Neural progenitor cell (in vitro differentiated cells): ENCODE measurements around the gene SLC17A1. TPM values are rescaled to one million over a fixed set of nuclear protein-coding genes. Genes with fewer than 3 reads are reported as not detected.

Experiments used
- DNase-seq: peaks from one replicate; pipeline ENCODE4 v3.0.0-alpha.2; 2016; ENCODE audit warnings: low spot score
- H2AFZ ChIP-seq: fragments of 200-600 bp; sonication (generic); replicated peaks from 2 replicates; pipeline ENCODE4 v1.6.1; 2016; ENCODE audit warnings: antibody characterized with exemption
- H3F3A ChIP-seq: fragments of 200-600 bp; sonication (generic); 2 replicates; pipeline ENCODE4 v1.6.1; 2016; ENCODE audit warnings: antibody characterized with exemption, low read depth
- H3K27ac ChIP-seq: fragments of 200-600 bp; sonication (generic); 2 replicates; pipeline ENCODE4 v1.5.1; 2016; ENCODE audit warnings: mild to moderate bottlenecking
- H3K27me3 ChIP-seq: fragments of 200-600 bp; sonication (generic); 2 replicates; pipeline ENCODE4 v1.6.1; 2016; ENCODE audit warnings: mild to moderate bottlenecking, moderate library complexity
- H3K36me3 ChIP-seq: fragments of 200-600 bp; sonication (generic); 2 replicates; pipeline ENCODE4 v1.5.1; 2016
- H3K4me1 ChIP-seq: fragments of 200-600 bp; sonication (generic); 2 replicates; pipeline ENCODE4 v1.6.1; 2016; ENCODE audit warnings: mixed run types
- H3K4me2 ChIP-seq: fragments of 200-600 bp; sonication (generic); 2 replicates; pipeline ENCODE4 v1.6.1; 2016
- H3K4me3 ChIP-seq: fragments of 200-600 bp; sonication (generic); 2 replicates; pipeline ENCODE4 v1.5.1; 2016
- H3K79me2 ChIP-seq: fragments of 200-600 bp; sonication (generic); 2 replicates; pipeline ENCODE4 v1.6.1; 2016; ENCODE audit warnings: low read depth
- H3K9ac ChIP-seq: fragments of 200-600 bp; sonication (generic); 2 replicates; pipeline ENCODE4 v1.6.1; 2016
- H3K9me3 ChIP-seq: fragments of 200-600 bp; sonication (generic); 2 replicates; pipeline ENCODE4 v1.5.1; 2016; ENCODE audit warnings: low read depth
- H4K20me1 ChIP-seq: fragments of 200-600 bp; sonication (generic); 2 replicates; pipeline ENCODE4 v1.6.1; 2016; ENCODE audit warnings: low read depth
- H3K27ac Mint-ChIP-seq: 3 replicates; pipeline ENCODE4 v1.8.0; 2021; ENCODE audit warnings: mixed read lengths
- H3K27me3 Mint-ChIP-seq: 2 replicates; pipeline ENCODE4 v1.8.0; 2022; ENCODE audit warnings: low read depth, mild to moderate bottlenecking, inconsistent platforms, moderate library complexity, mixed read lengths; ENCODE audit not compliant: insufficient read depth
- H3K36me3 Mint-ChIP-seq: 3 replicates; pipeline ENCODE4 v1.8.0; 2021; ENCODE audit warnings: mixed read lengths
- H3K4me1 Mint-ChIP-seq: 3 replicates; pipeline ENCODE4 v1.8.0; 2021; ENCODE audit warnings: mixed read lengths
- H3K4me3 Mint-ChIP-seq: 3 replicates; pipeline ENCODE4 v1.8.0; 2021; ENCODE audit warnings: mild to moderate bottlenecking, moderate library complexity, mixed read lengths
- H3K9me3 Mint-ChIP-seq: 3 replicates; pipeline ENCODE4 v1.8.0; 2020; ENCODE audit warnings: mixed read lengths
- CTCF ChIP-seq: fragments of 200-600 bp; sonication (generic); IDR thresholded peaks from 2 replicates; pipeline ENCODE4 v1.5.1; 2017; ENCODE audit warnings: antibody characterized with exemption, mild to moderate bottlenecking
- EZH2 ChIP-seq: fragments of 200-600 bp; sonication (generic); IDR thresholded peaks from 2 replicates; pipeline ENCODE4 v1.6.1; 2017; ENCODE audit warnings: antibody characterized with exemption, mild to moderate bottlenecking, moderate library complexity
- EZH2phosphoT487 ChIP-seq: fragments of 200-600 bp; sonication (generic); IDR thresholded peaks from 2 replicates; pipeline ENCODE4 v1.6.1; 2017; ENCODE audit warnings: antibody characterized with exemption
- total RNA-seq: library from RNA; depleted of rRNA; stranded (reverse); fragments of >200 nt; gene quantifications from 2 replicates; pipeline ENCODE4 v1.2.3, GENCODE V29; 2015; ENCODE audit warnings: low replicate concordance

The SLC17A1 gene
- total RNA-seq, 1 donor from 2014 or later: not detected

DNA sequence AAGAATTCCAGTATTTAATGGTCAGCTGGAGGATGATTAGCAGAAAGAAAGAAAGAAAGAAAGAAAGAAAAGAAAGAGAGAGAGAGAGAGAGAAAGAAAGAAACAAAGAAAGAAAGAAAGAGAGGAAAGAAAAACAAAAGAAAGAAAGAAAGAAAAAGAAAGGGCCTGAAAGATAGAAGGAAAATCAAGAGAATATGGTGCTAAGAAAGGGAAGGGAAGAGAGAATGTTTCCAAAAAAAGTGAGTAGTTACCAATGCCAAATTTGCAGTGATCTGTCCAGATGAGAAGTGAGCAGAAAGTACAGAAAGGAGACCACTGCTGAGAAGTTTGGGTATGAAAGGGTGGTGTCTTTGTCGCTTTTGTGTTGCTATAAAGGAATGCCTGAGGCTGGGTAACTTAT, 50.7 kb downstream of the SLC17A1 start:
- DNase-seq: no peak
- Mint-ChIP-seq H3K27me3 (peaks cover 3% of the 10 kb centered on the region), H3K9me3 (no peaks in the 10 kb centered on the region), H3K4me3 (no peak overlapping the region), H3K27ac (no peak overlapping the region), H3K4me1 (no peaks in the 10 kb centered on the region), H3K36me3 (no peaks in the 10 kb centered on the region)
- no peak for TF ChIP-seq EZH2phosphoT487
- no peak for TF ChIP-seq CTCF
- no peak for TF ChIP-seq EZH2
- H3K36me3 ChIP-seq: no peaks in the 10 kb centered on the region
- H3K9ac ChIP-seq: no peak overlapping the region
- H3F3A ChIP-seq: no peaks in the 10 kb centered on the region
- no peak overlapping the region for H3K27ac ChIP-seq
- H3K79me2 ChIP-seq: no peaks in the 10 kb centered on the region
- no peaks in the 10 kb centered on the region for H3K9me3 ChIP-seq
- no peaks in the 10 kb centered on the region for H3K27me3 ChIP-seq
- no peaks in the 10 kb centered on the region for H4K20me1 ChIP-seq
- H3K4me1 ChIP-seq: no peaks in the 10 kb centered on the region
- no peak overlapping the region for H3K4me2 ChIP-seq
- H3K4me3 ChIP-seq: no peak overlapping the region
- no peak overlapping the region for H2AFZ ChIP-seq

DNA sequence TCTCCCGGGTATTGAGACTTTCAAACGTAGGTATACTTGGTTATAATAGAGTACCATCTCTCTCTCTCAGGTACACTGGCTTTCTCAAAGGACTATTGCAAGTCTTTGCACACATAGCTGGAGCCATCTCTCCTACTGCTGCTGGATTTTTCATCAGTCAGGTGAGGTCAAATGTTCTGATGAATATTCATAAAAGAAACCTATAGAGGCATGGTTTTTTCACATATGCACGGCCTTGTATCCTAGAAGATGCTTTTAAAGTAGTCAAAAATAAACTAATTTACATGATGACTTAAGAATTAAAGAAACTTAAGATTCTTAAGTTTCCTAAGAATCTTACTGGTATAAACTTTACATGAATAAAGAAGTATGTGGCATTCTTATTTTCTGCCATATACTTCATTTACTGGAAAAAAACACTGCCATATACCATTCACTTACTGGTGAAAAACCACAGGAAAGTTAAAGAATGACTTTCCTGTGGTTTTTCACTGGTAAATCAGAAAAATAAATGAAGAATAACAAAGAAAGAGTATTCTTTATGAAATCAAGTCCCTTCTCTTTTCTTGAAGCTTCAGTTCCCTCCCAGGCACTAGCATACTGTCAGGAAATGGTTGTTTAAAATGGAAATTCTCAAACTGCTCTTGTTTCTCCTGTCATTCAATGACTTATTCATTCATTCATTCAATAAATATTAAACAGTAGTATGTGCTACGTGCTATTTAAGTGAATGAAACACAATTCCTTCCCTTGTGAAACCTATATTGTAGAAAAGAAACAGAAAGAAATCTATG, 53.8 kb downstream of the SLC17A1 start:
- Histone ChIP-seq H3K36me3 (no peaks in the 10 kb centered on the region), H3K27me3 (no peaks in the 10 kb centered on the region), H3K9me3 (no peaks in the 10 kb centered on the region), H3K27ac (no peak overlapping the region), H2AFZ (no peak overlapping the region), H4K20me1 (no peaks in the 10 kb centered on the region), H3K79me2 (no peaks in the 10 kb centered on the region), H3K9ac (no peak overlapping the region), H3K4me1 (no peaks in the 10 kb centered on the region), H3K4me2 (no peak overlapping the region), H3F3A (no peaks in the 10 kb centered on the region), H3K4me3 (no peak overlapping the region)
- no peak overlapping the region for H3K27ac Mint-ChIP-seq
- H3K4me1 Mint-ChIP-seq: peaks cover 15% of the 10 kb centered on the region
- H3K9me3 Mint-ChIP-seq: no peaks in the 10 kb centered on the region
- H3K27me3 Mint-ChIP-seq: peaks cover 2% of the 10 kb centered on the region
- TF ChIP-seq EZH2phosphoT487: no peak
- TF ChIP-seq EZH2: no peak
- TF ChIP-seq CTCF: no peak
- H3K4me3 Mint-ChIP-seq: no peak overlapping the region
- no peaks in the 10 kb centered on the region for H3K36me3 Mint-ChIP-seq
- no peak for DNase-seq

- Histone ChIP-seq H3K79me2 (no peaks in the 10 kb centered on the region), H3K4me1 (no peaks in the 10 kb centered on the region), H3F3A (no peaks in the 10 kb centered on the region), H3K4me3 (no peak overlapping the region), H3K36me3 (no peaks in the 10 kb centered on the region), H3K4me2 (no peak overlapping the region), H3K27me3 (no peaks in the 10 kb centered on the region), H2AFZ (no peak overlapping the region), H3K9ac (no peak overlapping the region), H3K9me3 (no peaks in the 10 kb centered on the region), H3K27ac (no peak overlapping the region), H4K20me1 (no peaks in the 10 kb centered on the region)
- Mint-ChIP-seq H3K36me3 (no peaks in the 10 kb centered on the region), H3K4me1 (peaks cover 15% of the 10 kb centered on the region), H3K27me3 (peaks cover 2% of the 10 kb centered on the region), H3K27ac (no peak overlapping the region), H3K9me3 (no peaks in the 10 kb centered on the region), H3K4me3 (no peak overlapping the region)
- DNase-seq: no peak
- TF ChIP-seq EZH2: no peak
- no peak for TF ChIP-seq CTCF
Observed at GRCh38 chr6:25777031-25777430, 54.8 kb downstream of the SLC17A1 start.
